Stimulated activated CD8-positive, alpha-beta memory T cell treated with anti-CD3 and anti-CD28 coated beads, Interleukin-7, amount 100 ng/mL, for 48 hours (primary cell): ENCODE results near the gene DENR.
"Not testable (repeated sequence)": the region's sequence is repeated elsewhere in the genome, so short reads cannot be mapped to it uniquely, and the experiment has no call there.

Experiments used
- DNase-seq, 2 donors: peaks; one replicate each; pipeline ENCODE4 v3.0.0-alpha.2; 2020; ENCODE audit warnings: low read depth in 1 of 2; ENCODE audit errors: extremely low read depth in 1 of 2

The DENR gene, protein sequence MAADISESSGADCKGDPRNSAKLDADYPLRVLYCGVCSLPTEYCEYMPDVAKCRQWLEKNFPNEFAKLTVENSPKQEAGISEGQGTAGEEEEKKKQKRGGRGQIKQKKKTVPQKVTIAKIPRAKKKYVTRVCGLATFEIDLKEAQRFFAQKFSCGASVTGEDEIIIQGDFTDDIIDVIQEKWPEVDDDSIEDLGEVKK

DNA sequence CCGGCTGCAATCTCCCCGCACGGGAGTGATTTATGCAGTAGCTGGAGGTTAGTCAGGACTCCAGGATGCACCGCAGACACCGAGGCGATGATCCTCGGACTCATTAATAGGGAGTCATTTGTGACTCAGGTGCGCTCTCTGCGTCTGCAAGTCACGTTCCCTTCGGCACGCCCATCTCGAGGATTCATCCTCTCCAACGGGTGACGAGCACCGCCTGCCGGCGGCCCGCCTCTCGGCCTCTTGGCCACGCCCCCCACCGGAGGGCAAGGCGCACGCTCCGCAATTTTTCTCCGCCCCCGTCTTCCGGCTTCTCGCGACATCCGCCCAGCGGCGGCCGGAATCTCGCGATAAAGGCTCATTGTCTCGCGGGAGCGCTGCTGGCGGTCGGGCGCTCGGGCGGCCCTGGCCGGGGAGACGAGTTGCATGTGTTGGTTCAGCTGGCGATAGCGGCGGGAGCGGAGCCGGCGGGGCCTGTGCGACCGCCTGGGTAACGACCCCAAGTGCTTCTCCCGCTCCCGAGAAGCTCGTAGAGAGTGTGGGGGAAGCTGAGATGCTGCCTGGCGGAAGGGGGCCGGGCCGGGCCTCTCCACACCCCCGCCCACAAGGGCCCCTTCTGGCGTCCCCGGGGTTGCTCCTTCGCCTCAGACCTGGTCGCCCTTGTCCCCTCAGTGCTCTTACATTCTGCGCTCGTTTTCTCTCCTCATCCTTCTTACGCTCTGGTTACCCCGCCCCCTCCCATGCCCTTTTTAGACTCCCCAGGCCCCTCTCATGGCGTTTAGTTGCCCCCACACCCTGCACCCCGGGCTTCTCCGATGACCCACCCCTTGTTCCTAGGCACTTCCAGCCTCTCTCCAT lies at the start of gene DENR:
DENR (plus strand) TSS at position 361 of the 855 bp plus-strand sequence. CDS start 878 bp downstream, outside the sequence.
- DNase-seq, result peak; percentile 99 to 100

DNA sequence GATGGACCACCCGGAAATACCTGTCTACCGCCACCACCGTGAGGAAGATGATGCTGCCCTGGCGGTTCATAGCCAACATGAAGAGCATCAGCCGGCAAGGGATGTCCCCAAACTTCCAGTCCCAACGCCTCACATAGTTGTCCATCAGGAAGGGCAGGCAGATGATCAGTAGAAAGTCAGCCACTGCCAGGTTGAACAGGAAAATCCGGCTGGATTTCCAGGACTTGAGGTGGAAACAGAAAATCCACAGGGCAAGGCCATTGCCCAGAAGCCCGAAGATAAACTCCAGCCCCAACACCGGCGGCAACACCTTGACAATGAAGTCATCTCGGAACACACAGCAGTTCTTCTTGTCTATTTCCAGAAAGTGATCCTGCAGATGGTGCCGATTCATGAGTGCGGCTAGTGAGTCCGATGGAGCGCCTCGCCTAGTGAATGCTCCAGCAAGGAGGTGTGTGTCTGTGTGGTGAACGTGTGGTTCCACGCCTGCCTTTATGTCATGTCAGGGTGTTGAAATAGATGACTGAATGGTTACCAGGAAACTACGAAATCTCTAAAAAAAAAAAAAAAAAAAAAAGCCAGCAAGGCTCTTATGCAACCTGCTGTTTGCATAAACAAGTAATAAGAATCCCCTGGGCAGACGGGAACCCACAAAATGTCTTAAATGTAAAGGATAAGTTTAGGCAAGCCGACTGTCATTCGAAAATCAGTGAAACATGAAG lies 49.6 kb upstream of the DENR start, which contains the start of gene HCAR2:
HCAR2 (minus strand) TSS at position 468 of the 722 bp plus-strand sequence; CDS start at position 394, 74 bp downstream.
- DNase-seq, result not testable (repeated sequence)

DNA sequence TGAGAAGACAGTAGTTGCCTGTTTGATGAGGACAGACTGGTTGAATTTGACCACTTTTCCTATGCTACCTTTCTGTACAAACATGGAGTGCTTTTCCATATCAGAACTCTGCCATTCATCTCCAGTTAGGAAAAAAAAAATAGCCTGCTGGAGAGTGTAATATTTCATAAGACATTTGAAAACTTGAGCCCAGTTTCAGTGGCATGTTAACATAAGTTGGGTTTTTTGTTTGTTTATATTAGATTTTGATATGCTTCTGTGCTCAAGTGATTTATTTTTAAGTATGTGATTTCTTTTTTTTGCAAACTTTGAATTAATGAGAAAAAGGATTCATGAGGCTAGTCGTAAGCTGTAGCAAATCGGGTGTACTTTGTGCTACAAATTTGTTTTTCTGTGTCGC lies 48.8 kb upstream of the DENR start:
- not testable (repeated sequence) for DNase-seq

DNA sequence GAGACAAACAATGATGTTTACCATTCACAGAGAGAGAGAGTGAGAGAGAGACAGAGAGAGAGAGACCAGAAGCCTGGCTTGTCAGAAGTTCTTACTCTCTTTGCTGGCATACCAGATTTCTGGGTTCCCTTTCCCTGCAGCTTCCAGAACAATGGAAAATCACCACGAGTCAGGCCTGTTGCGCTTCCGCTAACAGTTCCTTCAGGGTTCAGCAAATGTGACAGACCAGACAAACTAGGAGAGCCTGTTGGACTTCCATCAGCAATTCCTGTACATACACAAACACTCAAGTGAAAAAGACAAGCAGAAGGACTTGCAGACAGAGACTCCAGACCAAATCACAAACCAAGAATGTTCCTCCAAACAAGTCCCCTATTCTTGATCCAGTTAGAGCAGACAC lies 43.3 kb upstream of the DENR start:
- not testable (repeated sequence) for DNase-seq

DNA sequence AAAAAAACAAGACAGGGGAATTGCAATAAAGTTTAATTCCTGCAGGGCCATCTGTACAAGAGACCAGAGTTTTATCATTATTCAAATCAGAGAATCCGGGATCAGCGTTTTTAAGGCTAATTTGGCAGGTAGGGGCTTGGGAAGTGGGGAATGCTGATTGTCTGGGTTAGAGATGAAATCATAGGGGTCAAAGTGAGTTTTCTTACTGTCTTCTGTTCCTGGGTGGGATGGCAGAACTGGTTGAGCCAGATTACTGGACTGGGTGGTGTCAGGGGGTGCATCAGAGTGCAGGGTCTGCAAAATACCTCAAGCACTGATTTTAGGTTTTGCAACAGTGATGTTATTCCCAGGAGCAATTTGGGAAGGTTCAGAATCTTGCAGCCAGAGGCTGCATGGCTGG lies 42.3 kb upstream of the DENR start:
- not testable (repeated sequence) for DNase-seq

DNA sequence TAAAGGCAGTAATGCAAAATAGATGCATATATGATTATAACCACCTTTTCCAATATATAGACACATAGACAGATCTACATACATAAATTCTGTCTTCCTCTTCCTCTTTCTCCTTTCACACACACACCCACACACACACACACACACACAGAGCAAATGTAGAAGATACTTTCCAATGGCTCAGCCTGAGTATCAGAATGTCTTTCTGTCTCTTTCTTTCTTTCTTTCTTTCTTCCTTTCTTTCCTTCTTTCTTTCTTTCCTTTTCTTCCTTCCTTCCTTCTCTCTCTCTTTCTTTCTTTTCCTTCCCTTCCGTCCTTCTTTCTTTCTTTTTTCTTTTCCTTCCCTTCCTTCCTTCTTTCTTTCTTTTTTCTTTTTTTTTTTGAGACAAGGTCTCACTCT lies 41.4 kb upstream of the DENR start:
- not testable (repeated sequence) for DNase-seq

DNA sequence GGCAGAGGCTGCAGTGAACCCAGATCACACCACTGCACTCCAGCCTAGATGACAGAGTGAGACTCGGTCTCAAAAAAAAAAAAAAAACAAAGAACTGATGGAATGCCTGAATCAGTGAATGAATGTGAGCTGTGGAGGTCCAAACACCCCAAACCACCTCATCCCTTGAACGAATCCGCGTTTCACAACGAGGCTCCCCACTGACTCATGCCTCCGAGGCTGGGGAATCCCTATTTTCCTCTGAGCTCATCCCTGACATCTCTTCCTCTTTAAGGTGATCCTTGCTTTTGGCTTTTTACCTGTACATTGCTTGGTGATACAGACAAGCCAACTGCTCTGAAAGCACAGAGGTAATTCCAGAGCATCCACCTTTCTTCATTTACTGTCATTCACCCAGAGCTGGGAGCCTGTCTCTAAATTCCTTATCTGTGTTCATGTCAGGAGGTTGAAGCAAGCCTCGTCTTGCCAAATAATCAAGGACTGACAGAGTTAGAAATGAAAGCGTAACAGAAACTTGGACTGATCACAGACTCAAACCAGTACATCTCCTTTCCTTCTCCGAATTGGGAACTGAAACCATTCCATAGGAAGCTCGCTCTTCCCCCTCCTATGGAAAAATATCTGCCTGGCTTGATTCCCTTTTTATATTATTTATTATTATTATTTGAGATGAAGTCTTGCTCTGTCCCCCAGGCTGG lies 39.0 kb upstream of the DENR start:
- not testable (repeated sequence) for DNase-seq

DNA sequence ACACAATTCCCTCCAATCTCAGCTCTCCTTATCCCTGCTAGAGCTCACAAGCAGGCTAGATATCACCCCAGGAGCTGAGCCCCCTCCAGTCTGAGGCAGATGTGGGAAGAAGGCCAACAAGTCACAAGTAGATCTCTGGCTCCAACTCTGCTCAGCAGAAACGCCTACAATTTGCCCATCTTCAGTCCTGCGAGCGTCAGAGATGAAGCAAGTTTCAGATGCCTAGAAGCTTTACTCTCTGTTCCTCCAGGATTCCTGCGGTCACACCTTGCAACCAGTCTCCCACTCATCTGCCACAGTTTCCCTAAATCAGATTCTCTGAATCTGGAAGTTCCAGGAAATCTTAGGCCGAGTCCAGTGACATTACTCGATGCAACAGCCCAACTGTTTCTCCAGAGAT lies 37.4 kb upstream of the DENR start:
- DNase-seq, result not testable (repeated sequence)

DNA sequence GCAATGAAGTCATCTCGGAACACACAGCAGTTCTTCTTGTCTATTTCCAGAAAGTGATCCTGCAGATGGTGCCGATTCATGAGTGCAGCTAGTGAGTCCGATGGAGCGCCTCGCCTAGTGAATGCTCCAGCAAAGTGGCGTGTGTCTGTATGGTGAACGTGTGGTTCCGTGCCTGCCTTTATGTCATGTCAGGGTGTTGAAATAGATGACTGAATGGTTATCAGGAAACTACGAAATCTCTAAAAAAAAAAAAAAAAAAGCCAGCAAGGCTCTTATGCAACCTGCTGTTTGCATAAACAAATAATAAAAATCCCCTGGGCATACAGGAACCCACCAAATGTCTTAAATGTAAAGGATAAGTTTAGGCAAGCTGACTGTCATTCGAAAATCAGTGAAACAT lies 36.0 kb upstream of the DENR start, which contains the start of gene HCAR3:
HCAR3 (minus strand) TSS at position 154 of the 400 bp plus-strand sequence; CDS start at position 80, 74 bp downstream.
- not testable (repeated sequence) for DNase-seq

DNA sequence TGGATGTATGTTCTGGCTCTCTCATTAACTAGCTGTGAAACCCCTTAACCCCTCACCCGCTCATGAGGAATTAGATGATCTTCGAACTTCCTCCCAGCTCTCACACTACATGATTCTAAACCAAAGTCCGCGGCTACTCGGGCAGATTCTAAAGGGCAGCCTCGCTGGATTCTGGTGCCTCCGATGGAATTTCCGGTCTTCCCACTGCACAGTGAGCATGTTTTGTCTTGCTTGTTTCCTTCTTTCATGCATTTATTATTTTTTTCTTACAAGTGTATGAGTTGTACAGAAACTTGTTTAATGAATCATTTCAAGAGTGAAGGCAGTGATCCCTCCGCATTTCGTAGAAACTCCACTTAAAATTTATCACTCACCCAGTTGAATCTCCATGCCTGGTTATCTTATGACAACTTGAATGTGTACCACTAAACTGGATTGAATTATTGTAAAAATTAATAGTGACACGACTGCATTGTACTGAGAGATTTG lies 31.5 kb upstream of the DENR start:
- no peak for DNase-seq

DNA sequence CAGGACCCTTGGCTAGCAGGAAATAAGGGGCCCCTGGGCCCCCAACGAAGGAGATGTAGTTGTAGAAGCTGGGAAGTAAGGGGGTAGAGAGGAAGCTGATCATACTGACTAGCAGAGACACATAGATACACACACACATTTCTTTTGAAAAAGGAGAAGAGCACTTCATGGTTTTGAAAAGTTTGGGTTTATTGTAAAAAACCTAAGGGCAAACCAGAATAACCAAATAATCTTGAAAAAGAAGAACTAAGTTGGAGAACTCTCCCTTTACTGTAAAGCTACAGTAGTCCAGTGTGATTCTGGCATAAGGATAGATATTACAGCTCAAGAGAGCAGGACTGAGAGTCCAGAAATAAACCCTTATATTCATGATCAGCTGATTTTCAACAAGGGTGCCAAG lies 30.2 kb upstream of the DENR start:
- DNase-seq, result no peak

DNA sequence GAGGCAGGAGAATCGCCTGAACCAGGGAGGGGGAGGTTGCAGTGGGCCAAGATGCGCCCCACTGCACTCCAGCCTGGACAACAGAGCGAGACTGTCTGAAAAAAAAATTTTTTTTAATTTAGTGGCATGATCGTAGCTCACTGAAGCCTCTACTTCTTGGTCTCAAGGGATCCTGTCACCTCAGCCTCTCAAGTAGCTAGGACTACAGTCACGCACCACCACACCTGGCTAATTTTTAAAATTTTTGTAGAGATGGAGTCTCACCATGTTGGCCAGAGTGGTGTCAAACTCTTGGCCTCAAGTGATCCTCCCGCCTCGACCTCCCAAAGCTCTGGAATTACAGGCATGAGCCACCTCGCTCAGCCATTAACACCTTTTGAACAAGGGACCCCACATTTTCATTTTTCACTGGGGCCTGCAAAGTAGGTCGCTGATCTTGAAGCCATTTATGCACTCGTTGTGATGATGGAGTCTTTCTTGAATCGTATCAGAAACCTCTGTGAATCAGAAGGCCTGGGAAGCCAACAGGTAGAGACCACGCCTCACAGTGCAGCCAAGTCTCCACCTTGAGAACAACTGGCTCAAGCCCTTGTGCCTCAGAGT lies 27.9 kb upstream of the DENR start:
- DNase-seq, result no peak

DNA sequence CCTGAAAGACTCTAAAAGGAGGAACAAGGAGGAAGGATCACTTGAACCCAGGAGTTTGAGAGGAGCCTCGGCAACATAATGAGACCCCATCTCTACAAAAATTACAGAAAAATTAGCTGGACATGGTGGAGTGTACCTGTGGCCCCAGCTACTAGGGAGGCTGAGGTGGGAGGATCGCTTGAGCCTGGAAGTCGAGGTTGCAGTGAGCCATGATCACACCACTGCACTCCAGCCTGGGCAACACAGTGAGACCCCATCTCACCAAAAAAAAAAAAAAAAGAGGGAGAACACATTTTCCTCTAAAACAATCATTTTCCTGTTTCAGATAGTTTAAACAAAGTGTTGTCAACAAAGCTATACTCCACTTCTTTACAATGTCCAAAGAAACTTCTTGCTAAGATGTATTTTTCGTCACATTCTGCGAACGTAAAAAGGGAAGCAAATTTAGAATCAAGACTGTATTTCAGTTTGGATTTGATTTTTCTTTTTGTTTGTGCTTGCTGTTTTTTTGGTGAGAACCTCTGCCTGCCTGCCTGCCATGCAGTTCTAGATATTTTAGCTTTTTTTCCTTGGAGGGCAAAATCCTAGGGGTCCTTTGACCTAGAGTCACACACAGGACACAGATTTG lies 27.1 kb upstream of the DENR start:
- no peak for DNase-seq

DNA sequence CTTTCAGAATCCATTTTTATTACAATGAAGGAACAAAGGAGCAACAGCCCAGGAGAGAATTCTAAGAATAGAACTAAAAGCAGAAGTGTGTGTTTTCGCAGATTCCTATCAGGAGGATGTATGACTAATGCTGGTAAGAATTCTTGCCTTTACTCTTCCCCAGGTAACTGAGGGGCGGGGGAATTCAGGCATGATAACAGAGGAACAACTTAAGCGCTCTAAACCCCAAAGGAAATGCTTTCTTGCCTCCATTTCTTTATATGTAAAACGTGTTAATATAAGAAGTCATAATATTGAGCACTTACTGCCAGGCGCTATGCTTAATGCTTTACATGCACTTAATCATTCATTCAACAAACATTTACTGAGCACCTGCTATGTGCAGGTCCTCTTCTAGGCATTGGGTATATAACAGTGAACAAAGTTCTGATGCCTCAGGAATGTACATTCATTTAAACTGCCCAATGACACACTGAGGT lies 26.5 kb upstream of the DENR start:
- DNase-seq, result peak in 1 of 2 donors; percentile 29

DNA sequence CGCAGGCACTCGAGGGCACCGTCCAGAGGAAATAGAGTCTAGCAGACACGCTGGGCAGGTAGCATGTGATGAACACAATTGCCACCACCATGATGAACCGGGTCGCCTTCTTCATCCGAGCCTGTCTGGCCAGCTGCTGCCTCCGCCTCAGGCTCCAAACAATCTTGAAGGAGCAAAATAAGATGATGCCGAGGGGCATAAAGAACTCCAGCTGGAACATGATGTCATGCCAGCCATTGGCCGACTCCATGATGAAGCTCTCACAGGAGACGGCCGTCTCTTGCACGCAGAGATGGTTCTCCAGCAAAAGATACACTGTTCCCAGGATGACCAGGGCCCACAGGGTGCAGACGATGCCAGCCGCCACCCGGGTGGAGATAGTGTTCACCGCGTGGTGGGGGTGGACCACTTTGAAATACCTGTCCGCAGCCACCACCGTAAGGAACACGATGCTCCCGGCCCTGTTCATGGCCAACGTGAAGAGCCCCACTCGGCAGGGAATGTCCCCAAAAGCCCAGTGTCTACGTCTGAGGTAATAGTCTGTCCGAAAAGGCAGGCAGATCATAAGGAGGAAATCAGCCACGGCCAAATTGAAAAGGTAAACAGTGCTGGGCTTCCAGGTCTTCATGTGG lies 22.9 kb upstream of the DENR start:
- no peak for DNase-seq

DNA sequence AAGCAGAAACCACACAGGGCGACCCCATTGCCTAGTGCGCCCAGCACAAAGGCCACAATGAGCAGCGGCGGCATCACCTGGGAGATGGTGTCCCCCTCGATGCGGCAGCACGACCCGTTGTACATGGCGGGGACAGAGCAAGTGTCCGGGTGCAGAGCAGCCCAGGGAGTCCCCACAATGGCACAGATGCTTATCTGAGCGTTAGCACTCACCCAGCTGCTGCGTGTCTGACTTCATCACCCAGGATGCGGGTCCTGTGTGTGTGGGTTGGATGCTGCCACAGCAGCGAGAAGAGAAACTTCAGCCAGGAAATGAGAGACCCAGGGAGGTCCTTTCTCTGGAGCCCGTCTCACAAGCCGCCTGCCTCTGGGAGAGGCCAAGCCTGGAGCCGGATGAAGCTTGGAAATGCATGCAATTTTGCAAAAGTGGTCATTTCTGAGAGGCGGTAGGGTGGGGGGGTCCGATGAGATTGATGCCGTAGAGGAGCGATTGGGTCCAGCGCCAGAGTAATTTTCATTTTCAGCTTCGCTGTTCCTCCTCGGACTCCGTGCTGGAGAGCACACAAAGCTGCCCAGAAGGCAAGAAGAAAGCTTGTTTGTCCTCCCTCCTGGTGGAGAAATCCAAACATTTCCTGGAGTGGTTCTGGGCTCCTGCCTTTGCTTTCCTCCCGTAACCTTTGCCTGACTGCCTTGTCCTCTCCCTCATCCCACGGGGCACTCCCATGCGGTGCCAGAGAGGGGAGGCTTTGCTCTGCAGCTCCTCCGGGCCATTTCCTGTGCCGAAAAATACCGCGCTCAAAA lies 22.2 kb upstream of the DENR start, which contains the start of gene HCAR1:
HCAR1 (minus strand) TSS at position 630 of the 800 bp plus-strand sequence; CDS start at position 125, 505 bp downstream.
- peak; percentile 23 to 64 for DNase-seq

DNA sequence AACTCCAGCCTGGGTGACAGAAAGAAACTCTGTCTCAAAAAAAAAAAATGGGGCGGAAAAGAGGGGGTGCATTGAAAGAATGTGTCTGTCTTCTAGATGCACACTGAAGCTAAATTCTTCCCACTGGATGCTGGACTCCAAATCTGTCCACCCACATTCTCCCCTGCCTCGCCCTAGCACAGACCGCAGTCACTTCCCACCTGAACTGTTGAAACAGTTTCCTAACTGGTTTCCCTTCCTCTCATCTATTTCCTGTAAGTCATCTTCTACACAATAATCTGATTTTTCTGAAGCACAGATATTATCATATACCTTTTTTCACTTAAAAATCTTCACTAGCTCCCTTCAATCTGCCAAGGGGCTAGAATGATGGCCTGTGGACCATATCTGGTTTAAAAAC lies 20.5 kb upstream of the DENR start:
- DNase-seq, result no peak

DNA sequence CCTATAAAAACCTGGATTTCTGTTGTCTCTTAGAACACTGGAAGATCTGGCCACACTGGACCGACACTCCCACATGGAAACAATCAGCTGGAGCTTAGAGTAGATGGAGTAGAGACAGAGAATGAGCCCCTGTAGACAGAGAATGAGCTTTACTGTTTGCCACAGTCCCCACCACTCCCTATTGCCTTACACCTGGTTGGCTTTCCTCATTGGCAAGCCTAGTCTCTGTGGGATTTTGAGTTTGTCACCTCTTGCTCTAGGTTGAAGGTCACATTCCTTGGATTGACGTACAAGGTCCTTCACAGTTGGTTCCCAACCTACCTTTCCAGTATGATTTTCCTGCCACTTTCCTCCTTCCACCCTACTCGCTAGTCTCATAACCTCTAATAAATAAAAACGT lies 20.0 kb upstream of the DENR start:
- DNase-seq, result no peak
